Progenitor cell of endocrine pancreas (in vitro differentiated cells): ENCODE measurements around the gene GALNS. TPM values are rescaled to one million over a fixed set of nuclear protein-coding genes. Genes with fewer than 3 reads are reported as not detected.

Experiments used
- DNase-seq: peaks from one replicate; pipeline ENCODE4 v3.0.0; 2021; ENCODE audit warnings: low spot score; ENCODE audit not compliant: unreplicated experiment
- H3K27ac Mint-ChIP-seq: 2 replicates; pipeline ENCODE4 v1.8.0; 2021; ENCODE audit warnings: mild to moderate bottlenecking, moderate library complexity, mixed read lengths
- H3K27me3 Mint-ChIP-seq: 2 replicates; pipeline ENCODE4 v1.8.0; 2021; ENCODE audit warnings: mixed read lengths
- H3K36me3 Mint-ChIP-seq: 2 replicates; pipeline ENCODE4 v1.8.0; 2022; ENCODE audit warnings: mixed read lengths; ENCODE audit not compliant: insufficient read depth
- H3K4me1 Mint-ChIP-seq: 2 replicates; pipeline ENCODE4 v1.8.0; 2021; ENCODE audit warnings: low read depth, mixed read lengths
- H3K4me3 Mint-ChIP-seq: 2 replicates; pipeline ENCODE4 v1.8.0; 2021; ENCODE audit warnings: low read depth, mild to moderate bottlenecking, moderate library complexity, mixed read lengths
- H3K9me3 Mint-ChIP-seq: 2 replicates; pipeline ENCODE4 v1.8.0; 2021; ENCODE audit warnings: low read depth, mixed read lengths
- total RNA-seq: library from RNA; stranded (reverse); gene quantifications from 2 replicates; pipeline ENCODE4 v1.2.1, GENCODE V29; 2021
- TF ChIP-seq, protein P1 (sequence below): fragments of 200-600 bp; sonication (generic); IDR thresholded peaks from one replicate; pipeline ENCODE4 v1.5.0; 2021; ENCODE audit warnings: antibody characterized with exemption, mild to moderate bottlenecking; ENCODE audit not compliant: unreplicated experiment

GALNS gene
- total RNA-seq, 1 donor from 2014 or later = 32.7 TPM

DNA sequence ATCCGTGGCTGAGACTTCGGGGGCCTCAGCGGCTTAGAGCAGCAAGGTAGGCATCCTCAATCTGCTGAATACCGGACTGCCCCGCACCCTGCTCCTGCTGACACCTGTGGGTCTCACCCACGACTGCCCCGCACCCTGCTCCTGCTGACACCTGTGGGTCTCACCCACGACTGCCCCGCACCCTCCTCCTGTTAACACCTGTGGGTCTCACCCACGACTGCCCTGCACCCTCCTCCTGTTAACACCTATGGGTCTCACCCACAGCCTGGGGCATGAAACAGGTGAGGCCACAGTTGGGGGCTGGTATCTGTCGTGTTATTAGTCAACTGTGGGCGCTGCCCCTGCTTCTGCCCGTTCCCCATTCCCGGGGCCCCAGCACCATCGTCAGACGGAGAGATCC lies 46.0 kb upstream of the GALNS start:
- Mint-ChIP-seq H3K9me3 (no peaks in the 10 kb centered on the region), H3K4me1 (no peaks in the 10 kb centered on the region), H3K36me3 (no peaks in the 10 kb centered on the region), H3K4me3 (no peak overlapping the region), H3K27ac (no peak overlapping the region), H3K27me3 (no peaks in the 10 kb centered on the region)
- DNase-seq = no peak
- TF ChIP-seq, protein P1, sequence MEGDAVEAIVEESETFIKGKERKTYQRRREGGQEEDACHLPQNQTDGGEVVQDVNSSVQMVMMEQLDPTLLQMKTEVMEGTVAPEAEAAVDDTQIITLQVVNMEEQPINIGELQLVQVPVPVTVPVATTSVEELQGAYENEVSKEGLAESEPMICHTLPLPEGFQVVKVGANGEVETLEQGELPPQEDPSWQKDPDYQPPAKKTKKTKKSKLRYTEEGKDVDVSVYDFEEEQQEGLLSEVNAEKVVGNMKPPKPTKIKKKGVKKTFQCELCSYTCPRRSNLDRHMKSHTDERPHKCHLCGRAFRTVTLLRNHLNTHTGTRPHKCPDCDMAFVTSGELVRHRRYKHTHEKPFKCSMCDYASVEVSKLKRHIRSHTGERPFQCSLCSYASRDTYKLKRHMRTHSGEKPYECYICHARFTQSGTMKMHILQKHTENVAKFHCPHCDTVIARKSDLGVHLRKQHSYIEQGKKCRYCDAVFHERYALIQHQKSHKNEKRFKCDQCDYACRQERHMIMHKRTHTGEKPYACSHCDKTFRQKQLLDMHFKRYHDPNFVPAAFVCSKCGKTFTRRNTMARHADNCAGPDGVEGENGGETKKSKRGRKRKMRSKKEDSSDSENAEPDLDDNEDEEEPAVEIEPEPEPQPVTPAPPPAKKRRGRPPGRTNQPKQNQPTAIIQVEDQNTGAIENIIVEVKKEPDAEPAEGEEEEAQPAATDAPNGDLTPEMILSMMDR = no peak

DNA sequence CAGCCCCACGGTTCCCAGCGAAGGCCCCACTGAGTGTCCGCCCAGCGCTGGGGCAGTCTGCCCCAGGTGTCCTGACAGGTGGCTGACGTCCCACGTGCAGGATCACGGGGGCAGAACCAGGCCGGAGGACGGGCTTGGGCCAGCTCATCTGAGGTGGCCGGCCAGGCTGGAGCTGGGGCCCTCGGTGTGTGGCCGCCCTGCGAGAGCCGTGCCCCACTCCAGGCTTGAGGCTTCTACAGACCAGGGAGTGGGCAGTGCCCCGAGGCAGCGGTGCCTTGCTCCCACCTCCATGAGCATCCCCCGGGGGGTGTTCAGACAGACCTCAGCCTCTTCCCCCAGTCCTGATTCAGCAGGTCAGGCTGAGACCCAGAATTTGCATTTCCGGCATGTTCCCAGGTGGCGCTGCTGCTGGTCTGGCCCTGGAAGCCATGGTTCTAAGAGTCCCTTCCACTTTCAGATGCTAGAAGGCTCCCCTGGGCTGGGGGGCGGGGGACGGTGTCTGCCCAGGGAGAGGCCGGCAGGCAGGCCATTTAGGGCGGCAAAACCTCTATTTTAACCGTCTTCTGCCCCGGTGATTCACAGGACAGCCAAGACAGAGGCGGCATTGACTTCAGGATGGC lies 45.1 kb upstream of the GALNS start:
- no peaks in the 10 kb centered on the region for H3K36me3 Mint-ChIP-seq
- no peaks in the 10 kb centered on the region for H3K9me3 Mint-ChIP-seq
- no peaks in the 10 kb centered on the region for H3K4me1 Mint-ChIP-seq
- H3K27ac Mint-ChIP-seq = no peak overlapping the region
- H3K27me3 Mint-ChIP-seq = no peaks in the 10 kb centered on the region
- DNase-seq = no peak
- TF ChIP-seq, protein P1 = no peak
- no peak overlapping the region for H3K4me3 Mint-ChIP-seq

DNA sequence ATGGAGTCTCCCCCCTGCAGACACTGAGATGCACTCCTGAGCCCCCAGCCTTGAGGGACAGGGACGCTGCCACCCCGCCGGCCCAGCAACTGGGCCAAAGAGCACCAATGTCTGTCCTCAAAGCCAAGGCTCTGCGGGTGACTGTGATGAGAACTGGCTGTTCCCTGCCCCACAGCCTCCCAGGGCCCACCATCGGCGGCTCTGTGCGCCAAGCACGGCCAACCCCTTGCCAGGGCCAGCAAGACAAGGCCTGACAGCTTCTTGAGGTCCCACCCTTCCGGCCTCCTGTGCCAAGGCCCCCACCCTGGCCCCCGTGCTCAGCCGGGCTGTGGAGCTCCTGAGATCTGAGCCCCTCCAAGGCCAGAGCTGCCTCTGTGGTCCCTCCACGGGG lies 43.9 kb upstream of the GALNS start:
- TF ChIP-seq, protein P1 = no peak
- DNase-seq = no peak
- no peaks in the 10 kb centered on the region for H3K4me1 Mint-ChIP-seq
- H3K36me3 Mint-ChIP-seq = no peaks in the 10 kb centered on the region
- H3K9me3 Mint-ChIP-seq = no peaks in the 10 kb centered on the region
- H3K4me3 Mint-ChIP-seq = no peak overlapping the region
- H3K27me3 Mint-ChIP-seq = no peaks in the 10 kb centered on the region
- H3K27ac Mint-ChIP-seq = no peak overlapping the region

DNA sequence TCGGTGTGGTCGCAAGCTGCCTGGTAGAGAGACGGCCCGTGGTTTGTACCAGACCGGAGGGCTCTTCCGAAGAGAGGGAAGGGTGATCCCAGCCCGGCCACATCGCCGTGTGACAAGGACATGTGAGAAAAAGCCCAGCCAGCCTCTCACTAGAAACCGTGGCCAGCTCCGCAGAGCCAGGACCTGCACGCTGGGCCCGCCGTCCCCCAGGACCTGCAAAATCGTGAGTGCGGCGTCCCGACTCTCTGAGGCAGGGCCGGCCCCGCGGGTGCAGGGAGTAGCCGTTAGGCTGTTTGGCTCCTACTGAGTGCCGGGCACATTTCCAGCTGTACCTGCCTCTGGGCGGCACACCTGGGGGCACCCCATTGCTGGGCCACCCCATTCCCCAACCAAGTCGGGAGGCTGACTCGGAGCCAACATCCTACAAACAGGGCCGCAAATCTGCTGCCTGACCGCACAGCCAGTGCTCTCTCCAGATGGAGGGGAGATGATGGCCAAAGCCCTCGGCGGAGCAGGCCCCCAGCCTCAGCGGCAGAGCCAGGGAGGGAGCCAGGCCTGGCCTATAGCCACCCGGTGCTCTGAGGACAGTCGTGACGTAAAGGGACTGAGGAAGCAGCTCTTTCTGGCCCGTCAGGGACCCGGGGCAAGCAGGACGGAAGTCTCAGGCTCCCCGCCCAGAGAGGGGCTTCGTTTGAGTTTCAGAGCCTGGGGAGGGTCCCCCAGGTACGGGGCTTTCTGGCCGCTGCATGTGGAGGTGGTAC lies 43.3 kb upstream of the GALNS start:
- H3K4me1 Mint-ChIP-seq = no peaks in the 10 kb centered on the region
- no peaks in the 10 kb centered on the region for H3K9me3 Mint-ChIP-seq
- no peak for DNase-seq
- TF ChIP-seq, protein P1 = no peak
- no peaks in the 10 kb centered on the region for H3K27me3 Mint-ChIP-seq
- H3K36me3 Mint-ChIP-seq = no peaks in the 10 kb centered on the region
- no peak overlapping the region for H3K4me3 Mint-ChIP-seq
- no peak overlapping the region for H3K27ac Mint-ChIP-seq

DNA sequence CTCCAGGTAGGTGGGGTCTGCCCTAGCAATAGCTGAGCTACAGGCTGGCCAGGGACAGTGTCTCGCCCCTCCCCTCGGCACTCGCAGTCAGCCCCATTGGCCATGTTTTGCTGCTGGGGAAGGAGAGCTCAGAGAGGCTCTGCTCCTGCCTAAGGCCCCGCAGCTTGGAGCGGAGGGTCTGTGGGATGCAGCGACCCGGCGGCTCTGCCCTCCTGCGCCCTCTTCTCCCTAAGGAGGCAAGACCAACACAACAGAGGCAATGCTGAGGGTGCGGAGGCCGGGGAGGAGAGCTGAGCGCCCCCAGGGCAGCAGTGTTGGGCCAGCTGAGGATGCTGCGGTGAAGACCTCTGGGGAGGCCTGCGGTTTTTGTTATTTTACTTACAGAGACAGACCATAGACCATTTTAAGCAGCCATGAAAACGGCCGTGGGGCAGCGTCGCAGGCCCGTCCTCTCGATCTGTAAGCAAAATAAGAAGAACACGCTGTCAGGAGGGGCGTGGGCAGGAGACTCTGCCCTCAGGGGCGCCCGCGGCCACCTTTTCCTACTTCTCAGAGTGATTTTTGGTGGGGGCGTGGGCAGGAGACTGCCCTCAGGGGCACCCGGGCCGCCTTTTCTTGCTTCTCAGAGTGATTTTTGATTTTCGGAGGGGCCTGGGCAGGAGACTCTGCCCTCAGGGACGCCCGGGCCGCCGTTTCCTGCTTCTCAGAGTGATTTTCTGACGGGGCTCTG lies 41.1 kb upstream of the GALNS start:
- no peak for DNase-seq
- TF ChIP-seq, protein P1 = no peak
- no peaks in the 10 kb centered on the region for H3K4me1 Mint-ChIP-seq
- H3K27me3 Mint-ChIP-seq = no peaks in the 10 kb centered on the region
- no peak overlapping the region for H3K27ac Mint-ChIP-seq
- no peak overlapping the region for H3K4me3 Mint-ChIP-seq
- H3K9me3 Mint-ChIP-seq = no peaks in the 10 kb centered on the region
- no peaks in the 10 kb centered on the region for H3K36me3 Mint-ChIP-seq
